Astrocyte (in vitro differentiated cells and primary cell): ENCODE results near the gene NR5A1. TPM values are rescaled to one million over a fixed set of nuclear protein-coding genes. Genes with fewer than 3 reads are reported as not detected.

Source experiments
- DNase-seq: peaks from one replicate; pipeline ENCODE4 v3.0.0-alpha.2; 2010; ENCODE audit warnings: low read depth
- FAIRE-seq: peaks from 2 replicates; lab custom pipeline; 2011; peaks lifted over from hg19 to GRCh38; lab: Jason Lieb, UNC
- H2AFZ ChIP-seq: 2 replicates; pipeline ENCODE4 v1.6.0; 2012; ENCODE audit warnings: low read depth, low read length, inconsistent platforms
- H3K27ac ChIP-seq: 2 replicates; pipeline ENCODE4 v1.5.1; 2011; ENCODE audit warnings: low read depth, low read length, inconsistent platforms
- H3K27me3 ChIP-seq: 2 replicates; pipeline ENCODE4 v1.6.0; 2011; ENCODE audit warnings: low read length, inconsistent platforms; ENCODE audit not compliant: insufficient read depth
- H3K36me3 ChIP-seq: 2 replicates; pipeline ENCODE4 v1.5.1; 2011; ENCODE audit warnings: low read length, inconsistent platforms; ENCODE audit not compliant: insufficient read depth
- H3K4me1 ChIP-seq: 2 replicates; pipeline ENCODE4 v1.5.1; 2011; ENCODE audit warnings: low read length, inconsistent platforms; ENCODE audit not compliant: insufficient read depth
- H3K4me2 ChIP-seq: 2 replicates; pipeline ENCODE4 v1.6.0; 2012; ENCODE audit warnings: low read length, inconsistent platforms
- H3K4me3 ChIP-seq: 2 replicates; pipeline ENCODE4 v1.5.1; 2011; ENCODE audit warnings: low read depth, mild to moderate bottlenecking, low read length, inconsistent platforms; ENCODE audit not compliant: insufficient read depth
- H3K79me2 ChIP-seq: 2 replicates; pipeline ENCODE4 v1.6.0; 2012; ENCODE audit warnings: mild to moderate bottlenecking, low read length, inconsistent platforms; ENCODE audit not compliant: insufficient read depth
- H3K9ac ChIP-seq: 2 replicates; pipeline ENCODE4 v1.6.0; 2012; ENCODE audit warnings: mild to moderate bottlenecking, low read length, inconsistent platforms
- H3K9me3 ChIP-seq: 2 replicates; pipeline ENCODE4 v1.5.1; 2012; ENCODE audit warnings: low read depth, mild to moderate bottlenecking, low read length, inconsistent platforms; ENCODE audit not compliant: insufficient read depth
- H4K20me1 ChIP-seq: 2 replicates; pipeline ENCODE4 v1.6.0; 2012; ENCODE audit warnings: low read length, inconsistent platforms; ENCODE audit not compliant: insufficient read depth
- H3K27ac Mint-ChIP-seq: one replicate; pipeline ENCODE4 v1.8.0; 2021; ENCODE audit warnings: mild to moderate bottlenecking, mixed read lengths; ENCODE audit not compliant: unreplicated experiment
- H3K27me3 Mint-ChIP-seq: one replicate; pipeline ENCODE4 v1.8.0; 2021; ENCODE audit warnings: low read depth, mixed read lengths; ENCODE audit not compliant: unreplicated experiment
- H3K36me3 Mint-ChIP-seq: one replicate; pipeline ENCODE4 v1.8.0; 2021; ENCODE audit warnings: low read depth, mixed read lengths; ENCODE audit not compliant: unreplicated experiment
- H3K4me1 Mint-ChIP-seq: one replicate; pipeline ENCODE4 v1.8.0; 2021; ENCODE audit warnings: low read depth, mixed read lengths; ENCODE audit not compliant: unreplicated experiment
- H3K4me3 Mint-ChIP-seq: one replicate; pipeline ENCODE4 v1.8.0; 2021; ENCODE audit warnings: mild to moderate bottlenecking, moderate library complexity, mixed read lengths; ENCODE audit not compliant: unreplicated experiment
- H3K9me3 Mint-ChIP-seq: one replicate; pipeline ENCODE4 v1.8.0; 2021; ENCODE audit warnings: mild to moderate bottlenecking, mixed read lengths; ENCODE audit not compliant: unreplicated experiment
- EZH2 ChIP-seq: IDR thresholded peaks from 2 replicates; pipeline ENCODE4 v1.6.1; 2012; ENCODE audit warnings: mild to moderate bottlenecking, low read length, inconsistent platforms; ENCODE audit not compliant: insufficient read depth
- total RNA-seq: library from RNA; stranded (reverse); gene quantifications from 2 replicates; pipeline ENCODE4 v1.2.1, GENCODE V29; 2021
- TF ChIP-seq, protein P1 (sequence below): IDR thresholded peaks from 2 replicates; pipeline ENCODE4 v1.5.1; 2011; ENCODE audit warnings: low read depth, mild to moderate bottlenecking, inconsistent platforms, low read length, moderate library complexity; ENCODE audit not compliant: insufficient read depth

Gene NR5A1
- total RNA-seq, 1 donor from 2014 or later: not detected

- no peak overlapping the region for H3K27ac ChIP-seq
- no peak for DNase-seq
- H3K36me3 ChIP-seq: no peaks in the 10 kb centered on the region
- H4K20me1 ChIP-seq: no peaks in the 10 kb centered on the region
- H3K79me2 ChIP-seq: no peaks in the 10 kb centered on the region
- no peak overlapping the region for H3K9ac ChIP-seq
- no peaks in the 10 kb centered on the region for H3K36me3 Mint-ChIP-seq
- H3K9me3 Mint-ChIP-seq: no peaks in the 10 kb centered on the region
- no peak overlapping the region for H3K4me3 Mint-ChIP-seq
- H3K4me2 ChIP-seq: no peak overlapping the region
- H2AFZ ChIP-seq: no peak overlapping the region
- no peak overlapping the region for H3K27ac Mint-ChIP-seq
- no peaks in the 10 kb centered on the region for H3K4me1 Mint-ChIP-seq
- no peaks in the 10 kb centered on the region for H3K9me3 ChIP-seq
- FAIRE-seq: no peak
- TF ChIP-seq, protein P1, sequence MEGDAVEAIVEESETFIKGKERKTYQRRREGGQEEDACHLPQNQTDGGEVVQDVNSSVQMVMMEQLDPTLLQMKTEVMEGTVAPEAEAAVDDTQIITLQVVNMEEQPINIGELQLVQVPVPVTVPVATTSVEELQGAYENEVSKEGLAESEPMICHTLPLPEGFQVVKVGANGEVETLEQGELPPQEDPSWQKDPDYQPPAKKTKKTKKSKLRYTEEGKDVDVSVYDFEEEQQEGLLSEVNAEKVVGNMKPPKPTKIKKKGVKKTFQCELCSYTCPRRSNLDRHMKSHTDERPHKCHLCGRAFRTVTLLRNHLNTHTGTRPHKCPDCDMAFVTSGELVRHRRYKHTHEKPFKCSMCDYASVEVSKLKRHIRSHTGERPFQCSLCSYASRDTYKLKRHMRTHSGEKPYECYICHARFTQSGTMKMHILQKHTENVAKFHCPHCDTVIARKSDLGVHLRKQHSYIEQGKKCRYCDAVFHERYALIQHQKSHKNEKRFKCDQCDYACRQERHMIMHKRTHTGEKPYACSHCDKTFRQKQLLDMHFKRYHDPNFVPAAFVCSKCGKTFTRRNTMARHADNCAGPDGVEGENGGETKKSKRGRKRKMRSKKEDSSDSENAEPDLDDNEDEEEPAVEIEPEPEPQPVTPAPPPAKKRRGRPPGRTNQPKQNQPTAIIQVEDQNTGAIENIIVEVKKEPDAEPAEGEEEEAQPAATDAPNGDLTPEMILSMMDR: no peak
- TF ChIP-seq EZH2: no peak
- H3K4me1 ChIP-seq: no peaks in the 10 kb centered on the region
- H3K27me3 Mint-ChIP-seq: peaks cover 61% of the 10 kb centered on the region
- peaks cover 9% of the 10 kb centered on the region for H3K27me3 ChIP-seq
- no peak overlapping the region for H3K4me3 ChIP-seq
Measured at GRCh38 chr9:124495126-124496074, 11.8 kb downstream of the NR5A1 start.

- no peak overlapping the region for H2AFZ ChIP-seq
- no peak overlapping the region for H3K4me3 ChIP-seq
- no peaks in the 10 kb centered on the region for H3K36me3 Mint-ChIP-seq
- H3K36me3 ChIP-seq: no peaks in the 10 kb centered on the region
- no peak overlapping the region for H3K4me3 Mint-ChIP-seq
- no peaks in the 10 kb centered on the region for H3K9me3 Mint-ChIP-seq
- no peaks in the 10 kb centered on the region for H3K79me2 ChIP-seq
- peaks cover 12% of the 10 kb centered on the region for H3K27me3 ChIP-seq
- TF ChIP-seq, protein P1: no peak
- TF ChIP-seq EZH2: no peak
- no peaks in the 10 kb centered on the region for H4K20me1 ChIP-seq
- no peak for FAIRE-seq
- no peak overlapping the region for H3K9ac ChIP-seq
- H3K27ac Mint-ChIP-seq: no peak overlapping the region
- H3K27ac ChIP-seq: no peak overlapping the region
- H3K4me1 ChIP-seq: no peaks in the 10 kb centered on the region
- H3K27me3 Mint-ChIP-seq: peaks cover 66% of the 10 kb centered on the region
- no peak overlapping the region for H3K4me2 ChIP-seq
- DNase-seq: no peak
- peaks cover 2% of the 10 kb centered on the region for H3K4me1 Mint-ChIP-seq
- no peaks in the 10 kb centered on the region for H3K9me3 ChIP-seq
Measured at GRCh38 chr9:124493794-124494479, 13.3 kb downstream of the NR5A1 start.
